OCI-LY1 (cell line): ENCODE results near the gene TTL.

Experiments
- EZH2 ChIP-seq: fragments of 200-600 bp; sonication (generic), shearing (Covaris generic); IDR thresholded peaks from 2 replicates; pipeline ENCODE4 v1.8.0; 2017; ENCODE audit warnings: borderline replicate concordance, mixed run types, mild to moderate bottlenecking, antibody characterized with exemption, low read length, moderate library complexity, mixed read lengths
- TF ChIP-seq, protein P1 (sequence below): fragments of 200-600 bp; sonication (generic), shearing (Covaris generic); IDR thresholded peaks from 2 replicates; pipeline ENCODE4 v1.5.1; 2017; ENCODE audit warnings: mild to moderate bottlenecking, antibody characterized with exemption, low read length, moderate library complexity, mixed read lengths

- no peak for TF ChIP-seq EZH2
- TF ChIP-seq, protein P1, sequence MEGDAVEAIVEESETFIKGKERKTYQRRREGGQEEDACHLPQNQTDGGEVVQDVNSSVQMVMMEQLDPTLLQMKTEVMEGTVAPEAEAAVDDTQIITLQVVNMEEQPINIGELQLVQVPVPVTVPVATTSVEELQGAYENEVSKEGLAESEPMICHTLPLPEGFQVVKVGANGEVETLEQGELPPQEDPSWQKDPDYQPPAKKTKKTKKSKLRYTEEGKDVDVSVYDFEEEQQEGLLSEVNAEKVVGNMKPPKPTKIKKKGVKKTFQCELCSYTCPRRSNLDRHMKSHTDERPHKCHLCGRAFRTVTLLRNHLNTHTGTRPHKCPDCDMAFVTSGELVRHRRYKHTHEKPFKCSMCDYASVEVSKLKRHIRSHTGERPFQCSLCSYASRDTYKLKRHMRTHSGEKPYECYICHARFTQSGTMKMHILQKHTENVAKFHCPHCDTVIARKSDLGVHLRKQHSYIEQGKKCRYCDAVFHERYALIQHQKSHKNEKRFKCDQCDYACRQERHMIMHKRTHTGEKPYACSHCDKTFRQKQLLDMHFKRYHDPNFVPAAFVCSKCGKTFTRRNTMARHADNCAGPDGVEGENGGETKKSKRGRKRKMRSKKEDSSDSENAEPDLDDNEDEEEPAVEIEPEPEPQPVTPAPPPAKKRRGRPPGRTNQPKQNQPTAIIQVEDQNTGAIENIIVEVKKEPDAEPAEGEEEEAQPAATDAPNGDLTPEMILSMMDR: no peak
Observed at GRCh38 chr2:112577756-112578155, 95.8 kb downstream of the TTL start.
